Panc1 (cell line): ENCODE data around the gene EFCAB11. TPM values are rescaled to one million over a fixed set of nuclear protein-coding genes. Genes with fewer than 3 reads are reported as not detected.
"Not testable (repeated sequence)": the region's sequence is repeated elsewhere in the genome, so short reads cannot be mapped to it uniquely, and the experiment has no call there.

Experiments
- ATAC-seq: fragments of 200-7000 bp; cut with Tn5 transposase; 2 replicates; pipeline ENCODE4 v1.9.1; 2020; ENCODE audit warnings: mild to moderate bottlenecking, moderate library complexity
- BruUV-seq: library from RNA; stranded (reverse); fragments of 400-500 nt; replicated peaks from 2 replicates; lab custom pipeline; 2021; lab: Mats Ljungman, UMichigan
- CTCF ChIA-PET: fragments of 300-600 bp; sonication (Branson Sonifier 250); formaldehyde crosslinking; loops from one replicate; lab custom pipeline; 2022; ENCODE audit warnings: antibody characterized with exemption; lab: Charles Lee
- POLR2A ChIA-PET: fragments of 300-600 bp; sonication (Branson Sonifier 250); formaldehyde crosslinking; loops from one replicate; lab custom pipeline; 2022; ENCODE audit warnings: antibody characterized with exemption; lab: Charles Lee
- DNase-seq: peaks from one replicate; pipeline ENCODE4 v3.0.0-alpha.2; 2010; ENCODE audit warnings: low read depth, low spot score
- H3K27ac ChIP-seq: 2 replicates; pipeline ENCODE4 v1.5.1; 2011; ENCODE audit warnings: mild to moderate bottlenecking, low read length, inconsistent platforms
- H3K27me3 ChIP-seq: fragments of 200-500 bp; sonication (Bioruptor generic); 2 replicates; pipeline ENCODE4 v1.6.0; 2014; ENCODE audit warnings: low read length, inconsistent platforms; ENCODE audit not compliant: control insufficient read depth, insufficient read depth
- H3K36me3 ChIP-seq: fragments of 200-500 bp; sonication (Bioruptor generic); 2 replicates; pipeline ENCODE4 v1.5.1; 2014; ENCODE audit warnings: inconsistent platforms, mild to moderate bottlenecking, low read length, moderate library complexity; ENCODE audit not compliant: control insufficient read depth, insufficient read depth
- H3K4me1 ChIP-seq: 2 replicates; pipeline ENCODE4 v1.5.1; 2011; ENCODE audit warnings: inconsistent platforms, mild to moderate bottlenecking, low read length, moderate library complexity; ENCODE audit not compliant: control insufficient read depth, insufficient read depth
- H3K4me3 ChIP-seq, 2 experiments: 2 replicates each; pipeline ENCODE4 v1.5.1; 2011 to 2012; ENCODE audit warnings: low read depth in 2 of 2, low read length in 2 of 2, mild to moderate bottlenecking in 2 of 2, inconsistent platforms in 1 of 2, moderate library complexity in 1 of 2
- H3K9me3 ChIP-seq: fragments of 200-500 bp; sonication (Bioruptor generic); 2 replicates; pipeline ENCODE4 v1.5.1; 2014; ENCODE audit warnings: low read depth, mild to moderate bottlenecking, inconsistent platforms, low read length, moderate library complexity; ENCODE audit not compliant: control insufficient read depth, insufficient read depth
- POLR2AphosphoS5 ChIP-seq: IDR thresholded peaks from 2 replicates; pipeline ENCODE4 v1.6.1; 2012; ENCODE audit warnings: mild to moderate bottlenecking, low read depth, low read length, moderate library complexity
- SIN3A ChIP-seq: IDR thresholded peaks from 2 replicates; pipeline ENCODE4 v1.6.1; 2012; ENCODE audit warnings: low read depth, mild to moderate bottlenecking, low read length, moderate library complexity, borderline replicate concordance; ENCODE audit not compliant: insufficient read depth
- TCF7L2 ChIP-seq: IDR thresholded peaks from 2 replicates; pipeline ENCODE4 v1.6.1; 2011; ENCODE audit warnings: mild to moderate bottlenecking, low read depth, low read length, inconsistent platforms
- in situ Hi-C: cut with HindIII; loops from 2 replicates; pipeline ENCODE4 v1.10.0; 2016; ENCODE audit warnings: low sequenced_read_pairs, low pct_unique_long_range_greater_than_20kb
- intact Hi-C: fragments of 100-400 bp; cut with micrococcal nuclease; formaldehyde crosslinking; loops from one replicate; pipeline ENCODE4 v1.10.0; 2022; ENCODE audit not compliant: unreplicated experiment
- total RNA-seq: library from RNA; stranded (reverse); gene quantifications from one replicate; pipeline ENCODE4 v1.2.1, GENCODE V29; 2021; ENCODE audit not compliant: unreplicated experiment
- TF ChIP-seq, protein P1 (sequence below): fragments of 450-650 bp; IDR thresholded peaks from 2 replicates; pipeline ENCODE4 v1.5.1; 2017; ENCODE audit warnings: mild to moderate bottlenecking
- TF ChIP-seq, protein P2 (sequence below), 2 experiments: IDR thresholded peaks; 2 replicates each; pipeline ENCODE4 v1.6.1; 2011 to 2012; ENCODE audit warnings: low read depth in 2 of 2, control low read depth in 1 of 2, low read length in 1 of 2, mild to moderate bottlenecking in 1 of 2, moderate library complexity in 1 of 2; ENCODE audit not compliant: insufficient read depth in 1 of 2

The EFCAB11 gene
- total RNA-seq, 1 experiment from 2014 or later: 12.3 TPM

DNA sequence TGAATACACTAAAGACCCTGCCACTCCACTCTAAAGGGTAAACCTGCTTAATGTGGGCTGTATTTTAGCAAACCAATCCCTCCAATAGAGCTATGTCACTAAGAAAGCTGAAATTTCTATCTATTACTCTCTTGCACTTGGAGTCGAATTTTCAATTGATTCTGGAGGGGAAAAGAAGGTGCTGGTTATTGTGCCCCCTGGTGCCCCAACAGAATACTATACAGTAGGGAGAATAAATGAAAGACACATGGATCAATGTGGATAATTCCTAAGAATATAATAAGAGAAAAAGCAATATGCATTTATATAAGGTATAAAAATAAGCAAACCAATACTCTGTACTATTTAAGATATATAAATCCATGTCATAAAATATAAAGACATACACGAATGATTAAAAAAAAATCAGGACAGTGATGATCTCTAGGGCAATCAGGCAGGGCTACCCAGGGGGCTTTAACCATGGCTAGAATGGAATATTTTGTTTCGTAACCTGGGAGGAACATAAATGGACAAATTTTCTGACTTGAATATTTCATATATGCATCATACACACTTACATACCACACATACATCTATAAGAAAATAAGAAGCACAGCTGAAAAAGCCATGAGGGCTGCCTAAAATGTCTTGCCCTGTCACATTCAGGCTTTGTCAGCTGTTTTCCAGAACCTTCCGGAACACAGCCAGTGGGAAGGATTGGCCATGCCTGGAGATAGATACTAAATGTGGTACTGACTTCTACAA lies 54.4 kb downstream of the EFCAB11 start:
- no peak overlapping the region for H3K4me3 ChIP-seq
- CTCF ChIA-PET: no interaction called here
- POLR2A ChIA-PET: no interaction called here
- no peaks in the 10 kb centered on the region for H3K4me1 ChIP-seq
- H3K9me3 ChIP-seq: no peaks in the 10 kb centered on the region
- intact Hi-C loops (loop anchor here (10.0 kb wide), 1 partner anchor 855 kb away; no protein-coding TSS in a partner anchor), in situ Hi-C loops (no loop called here)
- DNase-seq: no peak
- no peaks in the 10 kb centered on the region for H3K36me3 ChIP-seq
- no TSS peak for BruUV-seq
- no peaks in the 10 kb centered on the region for H3K27me3 ChIP-seq
- H3K27ac ChIP-seq: no peak overlapping the region
- ATAC-seq: no peak
- TF ChIP-seq SIN3A (no peak), POLR2AphosphoS5 (no peak)
- TF ChIP-seq, protein P1, sequence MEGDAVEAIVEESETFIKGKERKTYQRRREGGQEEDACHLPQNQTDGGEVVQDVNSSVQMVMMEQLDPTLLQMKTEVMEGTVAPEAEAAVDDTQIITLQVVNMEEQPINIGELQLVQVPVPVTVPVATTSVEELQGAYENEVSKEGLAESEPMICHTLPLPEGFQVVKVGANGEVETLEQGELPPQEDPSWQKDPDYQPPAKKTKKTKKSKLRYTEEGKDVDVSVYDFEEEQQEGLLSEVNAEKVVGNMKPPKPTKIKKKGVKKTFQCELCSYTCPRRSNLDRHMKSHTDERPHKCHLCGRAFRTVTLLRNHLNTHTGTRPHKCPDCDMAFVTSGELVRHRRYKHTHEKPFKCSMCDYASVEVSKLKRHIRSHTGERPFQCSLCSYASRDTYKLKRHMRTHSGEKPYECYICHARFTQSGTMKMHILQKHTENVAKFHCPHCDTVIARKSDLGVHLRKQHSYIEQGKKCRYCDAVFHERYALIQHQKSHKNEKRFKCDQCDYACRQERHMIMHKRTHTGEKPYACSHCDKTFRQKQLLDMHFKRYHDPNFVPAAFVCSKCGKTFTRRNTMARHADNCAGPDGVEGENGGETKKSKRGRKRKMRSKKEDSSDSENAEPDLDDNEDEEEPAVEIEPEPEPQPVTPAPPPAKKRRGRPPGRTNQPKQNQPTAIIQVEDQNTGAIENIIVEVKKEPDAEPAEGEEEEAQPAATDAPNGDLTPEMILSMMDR: peak; percentile 46; the same call in 1 of the 2 replicates

DNA sequence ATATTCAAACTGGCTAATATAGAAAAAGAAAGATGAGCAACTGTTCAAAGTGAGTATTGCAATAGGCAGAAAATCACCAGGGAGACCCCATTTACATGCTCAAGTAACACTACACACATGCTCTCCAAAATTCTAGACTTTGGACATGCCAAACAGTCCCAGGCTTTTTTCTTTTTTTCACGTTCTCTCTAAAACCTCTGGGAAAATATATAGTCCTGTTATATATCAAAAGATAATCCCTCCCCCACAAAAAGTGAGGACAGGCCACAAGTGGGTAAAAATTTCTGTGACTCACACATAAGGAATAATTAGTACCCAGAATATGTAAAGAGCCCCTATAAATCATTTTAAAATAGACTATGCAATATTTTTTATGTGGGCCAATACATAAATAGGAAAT lies 55.2 kb downstream of the EFCAB11 start:
- POLR2A ChIA-PET: no interaction called here

DNA sequence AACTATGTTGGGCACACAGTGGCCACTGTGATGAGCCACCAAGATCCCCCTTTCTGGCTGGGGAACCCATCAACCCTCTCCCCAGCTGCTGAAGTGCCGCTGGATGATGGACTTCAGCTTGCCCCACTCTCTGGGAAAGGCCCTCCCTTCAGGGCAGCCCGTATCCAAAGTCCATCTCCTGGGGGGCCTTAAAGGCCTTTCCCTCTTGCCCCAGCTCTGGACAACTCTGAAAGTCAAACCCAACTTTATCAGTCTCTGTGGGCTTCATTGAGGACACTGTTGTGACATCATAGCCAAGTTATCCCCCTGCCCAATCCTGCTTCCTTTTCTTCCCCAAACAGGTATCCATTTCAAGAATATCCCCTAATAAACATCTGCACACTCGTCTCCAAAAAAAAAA lies 61.1 kb downstream of the EFCAB11 start:
- CTCF ChIA-PET, POLR2A ChIA-PET, H3K27ac ChIP-seq, H3K36me3 ChIP-seq, intact Hi-C loops, H3K4me1 ChIP-seq, H3K9me3 ChIP-seq, ATAC-seq, H3K4me3 ChIP-seq, DNase-seq, in situ Hi-C loops, BruUV-seq, H3K27me3 ChIP-seq: not testable (repeated sequence)

More for the DNA sequence above, 55.2 kb downstream of the EFCAB11 start:
- Histone ChIP-seq H3K36me3 (no peaks in the 10 kb centered on the region), H3K4me3 (no peak overlapping the region), H3K9me3 (no peaks in the 10 kb centered on the region), H3K4me1 (no peaks in the 10 kb centered on the region), H3K27ac (no peak overlapping the region), H3K27me3 (no peaks in the 10 kb centered on the region)
- BruUV-seq: no TSS peak
- ATAC-seq: no peak
- in situ Hi-C loops: no loop called here
- CTCF ChIA-PET: no interaction called here
- no peak for DNase-seq
- TF ChIP-seq, protein P1: no peak
- no peak for TF ChIP-seq SIN3A
- TF ChIP-seq POLR2AphosphoS5: no peak
- TF ChIP-seq TCF7L2: no peak
- TF ChIP-seq, protein P2, sequence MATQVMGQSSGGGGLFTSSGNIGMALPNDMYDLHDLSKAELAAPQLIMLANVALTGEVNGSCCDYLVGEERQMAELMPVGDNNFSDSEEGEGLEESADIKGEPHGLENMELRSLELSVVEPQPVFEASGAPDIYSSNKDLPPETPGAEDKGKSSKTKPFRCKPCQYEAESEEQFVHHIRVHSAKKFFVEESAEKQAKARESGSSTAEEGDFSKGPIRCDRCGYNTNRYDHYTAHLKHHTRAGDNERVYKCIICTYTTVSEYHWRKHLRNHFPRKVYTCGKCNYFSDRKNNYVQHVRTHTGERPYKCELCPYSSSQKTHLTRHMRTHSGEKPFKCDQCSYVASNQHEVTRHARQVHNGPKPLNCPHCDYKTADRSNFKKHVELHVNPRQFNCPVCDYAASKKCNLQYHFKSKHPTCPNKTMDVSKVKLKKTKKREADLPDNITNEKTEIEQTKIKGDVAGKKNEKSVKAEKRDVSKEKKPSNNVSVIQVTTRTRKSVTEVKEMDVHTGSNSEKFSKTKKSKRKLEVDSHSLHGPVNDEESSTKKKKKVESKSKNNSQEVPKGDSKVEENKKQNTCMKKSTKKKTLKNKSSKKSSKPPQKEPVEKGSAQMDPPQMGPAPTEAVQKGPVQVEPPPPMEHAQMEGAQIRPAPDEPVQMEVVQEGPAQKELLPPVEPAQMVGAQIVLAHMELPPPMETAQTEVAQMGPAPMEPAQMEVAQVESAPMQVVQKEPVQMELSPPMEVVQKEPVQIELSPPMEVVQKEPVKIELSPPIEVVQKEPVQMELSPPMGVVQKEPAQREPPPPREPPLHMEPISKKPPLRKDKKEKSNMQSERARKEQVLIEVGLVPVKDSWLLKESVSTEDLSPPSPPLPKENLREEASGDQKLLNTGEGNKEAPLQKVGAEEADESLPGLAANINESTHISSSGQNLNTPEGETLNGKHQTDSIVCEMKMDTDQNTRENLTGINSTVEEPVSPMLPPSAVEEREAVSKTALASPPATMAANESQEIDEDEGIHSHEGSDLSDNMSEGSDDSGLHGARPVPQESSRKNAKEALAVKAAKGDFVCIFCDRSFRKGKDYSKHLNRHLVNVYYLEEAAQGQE (IDR thresholded peaks at IDR 0.05; ENCODE audit: insufficient read depth in 1 of 2, low read depth in 2 of 2, low read length in 1 of 2): no peak
- intact Hi-C loops: no loop called here
